Caco-2 (cell line): ENCODE data around the gene EIF2D. TPM values are rescaled to one million over a fixed set of nuclear protein-coding genes. Genes with fewer than 3 reads are reported as not detected.

Experiments used
- BruUV-seq: library from RNA; stranded (reverse); fragments of 400-500 nt; replicated peaks from 2 replicates; lab custom pipeline; 2021; lab: Mats Ljungman, UMichigan
- CTCF ChIA-PET: fragments of 300-600 bp; sonication (Branson Sonifier 250); formaldehyde crosslinking; loops from one replicate; lab custom pipeline; 2022; ENCODE audit warnings: antibody characterized with exemption; lab: Charles Lee
- POLR2A ChIA-PET: fragments of 300-600 bp; sonication (Branson Sonifier 250); formaldehyde crosslinking; loops from one replicate; lab custom pipeline; 2022; ENCODE audit warnings: antibody characterized with exemption; lab: Charles Lee
- DNase-seq, 2 experiments: peaks; one replicate each; pipeline versions ENCODE4 v3.0.0 to v3.0.0-alpha.2; 2020 to 2022
- H3K27me3 ChIP-seq: replicated peaks from 2 replicates; pipeline ENCODE4 v1.6.0; 2011; ENCODE audit warnings: low read length; ENCODE audit not compliant: control insufficient read depth, insufficient read depth
- H3K36me3 ChIP-seq: 2 replicates; pipeline ENCODE4 v1.5.1; 2011; ENCODE audit warnings: low read length; ENCODE audit not compliant: control insufficient read depth, insufficient read depth
- H3K4me1 ChIP-seq: fragments of 250-450 bp; sonication (Bioruptor Pico); 2 replicates; pipeline ENCODE4 v1.5.1; 2020; ENCODE audit warnings: mild to moderate bottlenecking
- H3K4me3 ChIP-seq: 2 replicates; pipeline ENCODE4 v1.5.1; 2011; ENCODE audit warnings: low read depth, mild to moderate bottlenecking, control low read depth, low read length
- H3K9me3 ChIP-seq: fragments of 250-450 bp; sonication (Bioruptor Pico); 2 replicates; pipeline ENCODE4 v1.5.1; 2020; ENCODE audit warnings: mild to moderate bottlenecking, moderate library complexity
- H3K27ac Mint-ChIP-seq: one replicate; pipeline ENCODE4 v1.8.0; 2022; ENCODE audit warnings: mixed read lengths; ENCODE audit not compliant: unreplicated experiment
- H3K27me3 Mint-ChIP-seq: one replicate; pipeline ENCODE4 v1.8.0; 2022; ENCODE audit warnings: mixed read lengths; ENCODE audit not compliant: insufficient read depth, unreplicated experiment
- H3K36me3 Mint-ChIP-seq: one replicate; pipeline ENCODE4 v1.8.0; 2022; ENCODE audit warnings: mild to moderate bottlenecking, mixed read lengths; ENCODE audit not compliant: insufficient read depth, unreplicated experiment
- H3K4me1 Mint-ChIP-seq: one replicate; pipeline ENCODE4 v1.8.0; 2022; ENCODE audit warnings: low read depth, mixed read lengths; ENCODE audit not compliant: unreplicated experiment
- H3K4me3 Mint-ChIP-seq: one replicate; pipeline ENCODE4 v1.8.0; 2022; ENCODE audit warnings: mild to moderate bottlenecking, moderate library complexity, mixed read lengths; ENCODE audit not compliant: unreplicated experiment
- H3K9me3 Mint-ChIP-seq: one replicate; pipeline ENCODE4 v1.8.0; 2022; ENCODE audit warnings: mixed read lengths; ENCODE audit not compliant: unreplicated experiment
- intact Hi-C: fragments of 100-400 bp; cut with micrococcal nuclease; formaldehyde crosslinking; loops from one replicate; pipeline ENCODE4 v1.10.0; 2022; ENCODE audit not compliant: unreplicated experiment
- total RNA-seq: library from RNA; stranded (reverse); gene quantifications from 2 replicates; pipeline ENCODE4 v1.2.3, GENCODE V29; 2022
- TF ChIP-seq, protein P1 (sequence below), 2 experiments: fragments of 200-600 bp in 1 of 2; IDR thresholded peaks; 1 replicate in 1 of 2; 2 replicates in 1 of 2; pipeline versions ENCODE4 v1.5.1 to v1.8.0; 2011 to 2022; ENCODE audit warnings: antibody characterized with exemption in 1 of 2, control low read depth in 1 of 2, inconsistent platforms in 1 of 2, low read depth in 1 of 2, low read length in 1 of 2, mild to moderate bottlenecking in 1 of 2, moderate library complexity in 1 of 2; ENCODE audit not compliant: insufficient read depth in 1 of 2, severe bottlenecking in 1 of 2, unreplicated experiment in 1 of 2

Gene EIF2D
- total RNA-seq, 1 experiment from 2014 or later, result 37.9 TPM

DNA sequence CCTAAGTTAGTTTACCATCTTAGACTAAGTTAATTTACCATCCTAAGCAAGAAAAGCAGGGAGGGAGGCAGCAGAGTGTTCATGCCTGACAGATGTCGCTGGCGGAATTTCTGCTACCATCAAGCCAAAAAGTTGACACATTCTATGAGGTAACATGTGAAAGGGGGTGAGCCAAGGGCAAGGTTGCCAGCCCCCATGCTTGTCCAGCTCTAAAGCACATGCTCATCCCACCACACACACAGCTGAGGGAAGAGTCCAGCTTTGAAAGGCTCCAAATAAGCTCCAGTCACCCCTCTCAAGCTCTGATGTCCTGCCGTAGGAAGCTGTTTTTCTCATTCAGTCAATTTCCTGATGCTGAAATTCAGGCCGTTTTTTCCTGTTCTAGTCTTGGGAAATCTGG, 46.3 kb downstream of the EIF2D start:
- Mint-ChIP-seq H3K27me3 (peaks cover 2% of the 10 kb centered on the region), H3K4me1 (no peaks in the 10 kb centered on the region), H3K9me3 (no peaks in the 10 kb centered on the region), H3K27ac (no peak overlapping the region), H3K36me3 (no peaks in the 10 kb centered on the region), H3K4me3 (no peak overlapping the region)
- DNase-seq, result no peak
- H3K4me1 ChIP-seq, result peaks cover 3% of the 10 kb centered on the region; the same call in 1 of the 2 replicates
- ChIA-PET CTCF (no interaction called here), POLR2A (no interaction called here)
- no peaks in the 10 kb centered on the region for H3K9me3 ChIP-seq
- H3K36me3 ChIP-seq, result peaks cover 1% of the 10 kb centered on the region
- BruUV-seq, result no TSS peak
- no peaks in the 10 kb centered on the region for H3K27me3 ChIP-seq
- intact Hi-C loops, result no loop called here
- H3K4me3 ChIP-seq, result no peak overlapping the region
- TF ChIP-seq, protein P1, sequence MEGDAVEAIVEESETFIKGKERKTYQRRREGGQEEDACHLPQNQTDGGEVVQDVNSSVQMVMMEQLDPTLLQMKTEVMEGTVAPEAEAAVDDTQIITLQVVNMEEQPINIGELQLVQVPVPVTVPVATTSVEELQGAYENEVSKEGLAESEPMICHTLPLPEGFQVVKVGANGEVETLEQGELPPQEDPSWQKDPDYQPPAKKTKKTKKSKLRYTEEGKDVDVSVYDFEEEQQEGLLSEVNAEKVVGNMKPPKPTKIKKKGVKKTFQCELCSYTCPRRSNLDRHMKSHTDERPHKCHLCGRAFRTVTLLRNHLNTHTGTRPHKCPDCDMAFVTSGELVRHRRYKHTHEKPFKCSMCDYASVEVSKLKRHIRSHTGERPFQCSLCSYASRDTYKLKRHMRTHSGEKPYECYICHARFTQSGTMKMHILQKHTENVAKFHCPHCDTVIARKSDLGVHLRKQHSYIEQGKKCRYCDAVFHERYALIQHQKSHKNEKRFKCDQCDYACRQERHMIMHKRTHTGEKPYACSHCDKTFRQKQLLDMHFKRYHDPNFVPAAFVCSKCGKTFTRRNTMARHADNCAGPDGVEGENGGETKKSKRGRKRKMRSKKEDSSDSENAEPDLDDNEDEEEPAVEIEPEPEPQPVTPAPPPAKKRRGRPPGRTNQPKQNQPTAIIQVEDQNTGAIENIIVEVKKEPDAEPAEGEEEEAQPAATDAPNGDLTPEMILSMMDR (IDR thresholded peaks at IDR 0.05; ENCODE audit: insufficient read depth in 1 of 2, low read depth in 1 of 2, low read length in 1 of 2, severe bottlenecking in 1 of 2, unreplicated experiment in 1 of 2), result no peak

DNA sequence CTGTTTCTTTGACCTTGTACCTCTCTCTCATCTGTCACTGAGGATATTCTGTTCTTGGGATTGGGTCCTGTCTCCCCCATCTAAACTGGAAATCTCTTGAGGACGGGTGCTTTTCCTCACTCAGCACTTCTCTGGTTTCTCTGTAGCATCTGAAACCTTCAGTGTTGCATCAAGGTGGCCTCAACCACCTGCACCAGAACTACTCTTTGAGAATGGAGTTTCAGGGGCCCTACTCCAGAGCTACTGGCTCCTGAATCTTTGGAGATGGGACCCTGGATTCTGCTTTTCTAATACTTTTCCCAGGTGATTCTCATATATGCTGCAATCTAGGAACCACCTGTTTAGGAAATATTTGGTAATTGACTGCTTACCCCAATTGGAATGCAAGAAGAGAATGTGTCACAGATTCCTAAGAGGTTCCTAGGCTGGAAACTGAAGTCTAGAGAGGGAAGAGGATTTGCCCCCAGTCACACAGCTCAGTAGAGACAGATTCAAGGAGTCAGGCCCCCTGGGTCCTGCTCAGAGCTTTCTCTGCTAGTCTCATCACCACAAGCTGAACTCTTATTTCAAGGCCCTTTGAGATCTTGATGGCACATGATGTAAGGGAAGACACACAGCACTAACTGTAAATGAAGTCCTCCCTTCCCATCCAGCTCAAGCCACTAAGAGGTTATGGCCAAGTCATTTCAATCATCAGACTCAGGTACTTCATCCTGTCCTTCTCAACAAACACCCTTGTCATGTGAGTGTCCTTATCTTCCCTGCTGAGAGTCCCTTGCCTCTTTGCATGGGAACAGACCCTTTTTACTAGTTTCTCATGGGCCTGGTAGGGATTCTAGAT, 48.7 kb downstream of the EIF2D start:
- Mint-ChIP-seq H3K27me3 (peaks cover 2% of the 10 kb centered on the region), H3K27ac (no peak overlapping the region), H3K4me1 (no peaks in the 10 kb centered on the region), H3K4me3 (no peak overlapping the region), H3K9me3 (no peaks in the 10 kb centered on the region), H3K36me3 (no peaks in the 10 kb centered on the region)
- Histone ChIP-seq H3K4me3 (no peak overlapping the region), H3K36me3 (peaks cover 1% of the 10 kb centered on the region), H3K27me3 (no peaks in the 10 kb centered on the region), H3K9me3 (no peaks in the 10 kb centered on the region), H3K4me1 (peaks cover 3% of the 10 kb centered on the region; the same call in 1 of the 2 replicates)
- TF ChIP-seq, protein P1 (IDR thresholded peaks at IDR 0.05; ENCODE audit: insufficient read depth in 1 of 2, low read depth in 1 of 2, low read length in 1 of 2, severe bottlenecking in 1 of 2, unreplicated experiment in 1 of 2), result no peak
- POLR2A ChIA-PET, result no interaction called here
- CTCF ChIA-PET, result no interaction called here
- no TSS peak for BruUV-seq
- intact Hi-C loops, result no loop called here
- no peak for DNase-seq

DNA sequence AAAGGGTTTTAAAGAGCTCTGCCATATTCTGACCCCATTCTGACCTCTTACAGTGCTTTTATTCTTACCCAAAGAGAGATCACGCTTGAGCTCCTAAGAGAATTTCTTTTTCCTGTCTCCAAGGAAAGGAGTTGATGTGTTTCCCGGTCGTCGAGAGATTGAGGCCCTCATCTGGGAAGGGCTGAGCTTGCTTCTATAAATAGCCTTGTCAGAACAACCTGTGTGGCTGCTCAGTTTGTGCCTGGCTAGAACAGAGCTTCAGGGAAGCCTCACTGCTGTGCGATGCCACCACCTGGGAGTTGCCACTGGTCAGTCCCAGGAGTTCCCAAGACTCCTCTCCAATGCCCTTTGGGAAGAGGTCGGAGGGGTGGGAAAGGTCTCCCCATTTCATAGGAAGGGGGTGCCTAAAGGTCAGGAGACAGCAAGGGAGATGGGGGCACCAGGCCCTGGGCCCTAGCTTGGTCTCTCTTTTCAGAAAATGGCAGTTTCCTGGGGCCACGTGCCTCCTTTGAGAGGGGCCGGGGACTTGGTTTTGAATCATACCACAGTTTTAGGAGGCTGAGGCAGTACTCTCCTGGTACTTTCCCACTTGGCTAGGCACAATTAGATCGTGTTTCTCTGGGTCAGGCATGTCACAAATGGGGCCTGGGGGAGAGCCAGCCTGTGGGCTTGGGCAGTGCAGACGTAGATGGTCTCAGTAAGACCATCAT, 52.1 kb downstream of the EIF2D start:
- Histone ChIP-seq H3K4me3 (no peak overlapping the region), H3K27me3 (no peaks in the 10 kb centered on the region), H3K36me3 (peaks cover 1% of the 10 kb centered on the region; the same call in 1 of the 2 replicates), H3K9me3 (no peaks in the 10 kb centered on the region), H3K4me1 (peaks cover 11% of the 10 kb centered on the region)
- Mint-ChIP-seq H3K36me3 (no peaks in the 10 kb centered on the region), H3K4me3 (no peak overlapping the region), H3K4me1 (no peaks in the 10 kb centered on the region), H3K9me3 (no peaks in the 10 kb centered on the region), H3K27ac (no peak overlapping the region), H3K27me3 (peaks cover 2% of the 10 kb centered on the region)
- intact Hi-C loops, result no loop called here
- TF ChIP-seq, protein P1 (IDR thresholded peaks at IDR 0.05; ENCODE audit: insufficient read depth in 1 of 2, low read depth in 1 of 2, low read length in 1 of 2, severe bottlenecking in 1 of 2, unreplicated experiment in 1 of 2), result no peak
- no TSS peak for BruUV-seq
- DNase-seq, result no peak
- POLR2A ChIA-PET, result no interaction called here
- CTCF ChIA-PET, result no interaction called here
